Activated T-cell treated with anti-CD3 and anti-CD28 coated beads, Interleukin-2, amount 50 U/mL, for 4 hours (primary cell): ENCODE results near the gene PLCG2. TPM values are rescaled to one million over a fixed set of nuclear protein-coding genes. Genes with fewer than 3 reads are reported as not detected.
"Not testable (repeated sequence)": the region's sequence is repeated elsewhere in the genome, so short reads cannot be mapped to it uniquely, and the experiment has no call there.

ENCODE experiments used
- ATAC-seq, 2 donors: fragments of 200-7000 bp; cut with Tn5 transposase; one replicate each; pipeline ENCODE4 v1.10.0; 2021
- DNase-seq: peaks from one replicate; pipeline ENCODE4 v3.0.0-alpha.2; 2020
- H3K27me3 Mint-ChIP-seq: one replicate; pipeline ENCODE4 v1.8.0; 2021; ENCODE audit warnings: low read depth, mixed read lengths
- H3K36me3 Mint-ChIP-seq: one replicate; pipeline ENCODE4 v1.8.0; 2022; ENCODE audit warnings: mixed read lengths; ENCODE audit not compliant: insufficient read depth
- H3K4me1 Mint-ChIP-seq: one replicate; pipeline ENCODE4 v1.8.0; 2021; ENCODE audit warnings: low read depth, mixed read lengths
- H3K4me3 Mint-ChIP-seq: one replicate; pipeline ENCODE4 v1.8.0; 2021; ENCODE audit warnings: mild to moderate bottlenecking, moderate library complexity, mixed read lengths
- H3K9me3 Mint-ChIP-seq: one replicate; pipeline ENCODE4 v1.8.0; 2021; ENCODE audit warnings: mixed read lengths
- total RNA-seq, 3 donors: library from RNA; stranded (reverse); gene quantifications; one replicate each; pipeline ENCODE4 v1.2.1, GENCODE V29; 2021

PLCG2 gene
- total RNA-seq, 3 donors from 2014 or later, result 2.6 to 3.4 (median 2.7) TPM

DNA sequence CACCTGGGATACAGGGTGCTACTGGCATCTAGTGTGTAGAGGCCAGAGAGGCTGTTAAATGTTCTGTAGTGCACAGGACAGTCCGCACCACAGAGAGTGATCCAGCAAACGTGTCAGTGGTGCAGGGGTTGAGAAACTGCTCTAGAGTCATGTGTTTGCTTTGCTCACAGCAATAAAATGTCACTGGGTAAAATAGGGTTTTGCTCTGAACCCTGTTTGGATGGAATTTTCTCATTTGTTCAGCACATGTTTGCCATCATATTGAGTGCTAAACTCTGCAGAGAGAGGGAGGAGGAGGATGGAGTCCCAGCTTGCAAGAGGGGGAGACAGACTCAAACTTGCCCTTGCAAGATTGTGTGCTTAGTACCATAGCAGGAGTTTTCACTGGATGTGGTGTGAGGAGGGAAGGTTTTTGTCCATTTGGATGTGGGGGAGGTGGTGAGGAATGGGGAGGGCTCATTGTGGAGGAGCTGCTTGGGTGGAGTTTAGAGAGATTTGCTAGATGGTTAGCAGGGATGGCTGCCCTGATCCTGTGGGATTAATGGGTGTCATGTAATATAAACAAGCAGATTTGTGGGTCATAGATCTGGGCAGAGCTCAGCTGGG lies 11.8 kb downstream of the PLCG2 start:
- no peak overlapping the region for H3K4me3 Mint-ChIP-seq
- peaks cover 3% of the 10 kb centered on the region for H3K27me3 Mint-ChIP-seq
- H3K36me3 Mint-ChIP-seq, result no peaks in the 10 kb centered on the region
- ATAC-seq (no peak), DNase-seq (no peak)
- no peaks in the 10 kb centered on the region for H3K9me3 Mint-ChIP-seq
- no peaks in the 10 kb centered on the region for H3K4me1 Mint-ChIP-seq

DNA sequence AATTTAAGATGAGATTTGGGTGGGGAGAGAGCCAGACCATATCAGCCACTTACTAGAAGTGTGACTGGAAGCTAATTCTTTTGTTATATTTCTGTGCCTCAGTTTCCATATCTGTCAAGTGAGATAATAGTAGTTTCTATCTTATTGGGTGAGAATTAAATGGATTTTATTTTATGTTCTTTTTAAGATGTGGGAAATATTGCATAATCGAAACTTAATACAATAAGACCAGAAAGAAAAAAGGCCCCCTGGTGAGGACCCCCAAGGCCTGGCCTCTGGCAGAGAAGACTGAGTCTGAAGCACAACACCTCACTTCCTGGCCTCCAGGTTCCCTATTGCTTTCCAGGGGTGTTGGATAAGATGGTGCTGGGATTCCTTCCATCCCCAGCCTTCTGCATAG lies 13.7 kb downstream of the PLCG2 start:
- H3K9me3 Mint-ChIP-seq, result no peaks in the 10 kb centered on the region
- ATAC-seq, result no peak

DNA sequence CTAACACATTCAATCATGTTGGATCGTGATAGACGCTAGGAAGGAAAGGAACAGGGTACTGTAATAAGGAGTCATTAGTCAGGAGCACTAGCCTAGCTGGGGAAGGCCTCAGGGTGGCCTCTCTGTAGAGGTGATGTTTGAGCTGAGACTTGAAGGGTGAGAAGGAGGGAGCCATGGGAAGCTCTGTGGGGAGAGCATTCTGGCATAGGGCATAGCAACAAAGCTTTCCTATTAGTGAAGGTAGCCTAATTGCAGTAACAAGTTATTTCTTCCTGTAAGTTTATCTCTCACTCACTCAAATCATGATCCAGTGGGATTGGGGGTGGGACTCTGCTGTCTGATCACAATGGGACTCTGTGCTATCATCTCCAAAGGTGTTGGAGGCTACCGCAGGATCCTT lies 16.1 kb downstream of the PLCG2 start:
- H3K36me3 Mint-ChIP-seq, result no peaks in the 10 kb centered on the region

More for the DNA sequence above, 13.7 kb downstream of the PLCG2 start:
- peaks cover 3% of the 10 kb centered on the region for H3K27me3 Mint-ChIP-seq
- no peaks in the 10 kb centered on the region for H3K36me3 Mint-ChIP-seq
- H3K4me1 Mint-ChIP-seq, result peaks cover 9% of the 10 kb centered on the region
- H3K4me3 Mint-ChIP-seq, result no peak overlapping the region
- DNase-seq, result no peak

DNA sequence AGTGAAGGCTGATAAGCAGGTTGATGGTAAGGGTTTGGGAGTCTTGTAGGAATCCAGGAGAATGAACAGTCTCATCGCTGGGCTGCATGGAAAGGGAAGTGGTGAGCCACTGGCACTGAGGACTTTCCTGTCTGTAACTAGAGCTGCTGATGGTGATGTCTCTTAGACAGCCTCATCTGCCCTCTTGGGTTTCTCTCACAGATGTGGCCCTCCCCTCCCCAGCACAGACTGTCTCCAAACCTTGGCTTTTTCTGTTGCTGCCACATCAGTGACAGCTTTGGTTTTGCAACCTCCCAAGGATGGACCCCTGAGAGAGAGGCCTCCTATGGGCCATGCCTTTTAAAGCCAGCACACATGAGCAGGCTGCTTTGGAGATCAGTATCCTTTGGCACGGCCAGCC lies 16.9 kb downstream of the PLCG2 start:
- Mint-ChIP-seq H3K27me3 (no peaks in the 10 kb centered on the region), H3K36me3 (no peaks in the 10 kb centered on the region), H3K4me1 (peaks cover 18% of the 10 kb centered on the region), H3K4me3 (no peak overlapping the region), H3K9me3 (no peaks in the 10 kb centered on the region)
- DNase-seq (no peak), ATAC-seq (no peak)

More for the DNA sequence above, 16.1 kb downstream of the PLCG2 start:
- Mint-ChIP-seq H3K4me1 (peaks cover 18% of the 10 kb centered on the region), H3K9me3 (no peaks in the 10 kb centered on the region), H3K4me3 (no peak overlapping the region), H3K27me3 (peaks cover under 1% of the 10 kb centered on the region)
- no peak for DNase-seq
- no peak for ATAC-seq

DNA sequence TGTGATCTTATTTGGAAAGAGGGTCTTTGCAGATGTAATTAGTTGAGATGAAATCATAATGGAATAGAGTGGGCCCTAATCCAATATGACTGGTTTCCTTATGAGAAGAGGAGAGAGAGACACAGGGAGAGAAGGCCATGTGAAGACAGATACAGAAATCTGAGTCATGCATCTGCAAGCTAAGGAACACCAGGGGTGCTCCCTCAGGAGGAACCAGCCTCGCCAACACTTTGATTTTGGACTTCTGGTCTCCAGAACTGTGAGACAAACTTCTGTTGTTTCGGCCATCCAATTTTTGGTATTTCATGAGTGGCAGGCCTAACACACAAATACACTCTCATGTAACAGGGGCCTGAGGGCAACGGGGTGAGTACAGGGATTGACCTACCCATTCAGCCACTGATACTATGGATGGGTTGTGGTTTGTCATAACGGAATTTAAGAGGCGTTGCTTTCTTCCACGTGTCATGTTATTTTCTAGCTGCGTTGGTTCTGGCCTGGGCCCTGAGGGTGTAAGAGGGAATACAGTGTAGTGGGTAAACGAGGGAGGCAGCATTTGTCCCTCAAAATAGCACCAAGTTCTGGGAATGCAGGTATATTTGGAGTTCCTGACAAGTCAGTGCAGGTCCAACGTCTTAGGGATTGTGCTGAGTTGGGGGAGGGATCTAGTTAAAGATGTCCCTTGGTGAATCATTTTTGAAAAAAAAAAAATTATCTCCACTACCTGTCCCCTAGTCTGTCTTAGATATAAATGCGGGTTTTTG lies 17.7 kb downstream of the PLCG2 start:
- Mint-ChIP-seq H3K9me3 (no peaks in the 10 kb centered on the region), H3K27me3 (no peaks in the 10 kb centered on the region), H3K36me3 (no peaks in the 10 kb centered on the region)

DNA sequence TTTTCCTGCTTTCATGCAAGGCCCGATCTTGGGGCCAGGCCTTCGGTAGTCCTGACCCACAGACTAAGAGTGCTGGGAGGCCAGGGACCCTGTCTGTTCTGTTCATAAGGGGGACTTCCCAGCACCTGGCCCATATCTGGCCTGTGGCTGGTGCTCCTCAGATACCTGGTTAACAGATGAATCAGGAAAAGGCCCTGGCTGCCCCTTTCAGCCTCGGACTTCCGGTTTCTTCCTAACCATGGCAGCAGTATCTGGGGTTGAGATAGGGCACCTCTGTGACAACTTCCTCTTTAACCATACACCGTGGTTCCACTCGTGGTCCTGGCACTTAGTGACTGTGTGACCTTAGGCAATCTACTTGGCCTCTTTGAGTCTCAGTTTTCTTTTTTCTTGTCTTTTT lies 18.4 kb downstream of the PLCG2 start:
- peaks cover 18% of the 10 kb centered on the region for H3K4me1 Mint-ChIP-seq
- ATAC-seq (no peak), DNase-seq (no peak)
- H3K27me3 Mint-ChIP-seq, result no peaks in the 10 kb centered on the region
- H3K36me3 Mint-ChIP-seq, result no peaks in the 10 kb centered on the region
- no peak overlapping the region for H3K4me3 Mint-ChIP-seq
- no peaks in the 10 kb centered on the region for H3K9me3 Mint-ChIP-seq

More for the DNA sequence above, 17.7 kb downstream of the PLCG2 start:
- ATAC-seq, result no peak
- DNase-seq, result no peak
- Mint-ChIP-seq H3K4me1 (peaks cover 18% of the 10 kb centered on the region), H3K4me3 (no peak overlapping the region)

DNA sequence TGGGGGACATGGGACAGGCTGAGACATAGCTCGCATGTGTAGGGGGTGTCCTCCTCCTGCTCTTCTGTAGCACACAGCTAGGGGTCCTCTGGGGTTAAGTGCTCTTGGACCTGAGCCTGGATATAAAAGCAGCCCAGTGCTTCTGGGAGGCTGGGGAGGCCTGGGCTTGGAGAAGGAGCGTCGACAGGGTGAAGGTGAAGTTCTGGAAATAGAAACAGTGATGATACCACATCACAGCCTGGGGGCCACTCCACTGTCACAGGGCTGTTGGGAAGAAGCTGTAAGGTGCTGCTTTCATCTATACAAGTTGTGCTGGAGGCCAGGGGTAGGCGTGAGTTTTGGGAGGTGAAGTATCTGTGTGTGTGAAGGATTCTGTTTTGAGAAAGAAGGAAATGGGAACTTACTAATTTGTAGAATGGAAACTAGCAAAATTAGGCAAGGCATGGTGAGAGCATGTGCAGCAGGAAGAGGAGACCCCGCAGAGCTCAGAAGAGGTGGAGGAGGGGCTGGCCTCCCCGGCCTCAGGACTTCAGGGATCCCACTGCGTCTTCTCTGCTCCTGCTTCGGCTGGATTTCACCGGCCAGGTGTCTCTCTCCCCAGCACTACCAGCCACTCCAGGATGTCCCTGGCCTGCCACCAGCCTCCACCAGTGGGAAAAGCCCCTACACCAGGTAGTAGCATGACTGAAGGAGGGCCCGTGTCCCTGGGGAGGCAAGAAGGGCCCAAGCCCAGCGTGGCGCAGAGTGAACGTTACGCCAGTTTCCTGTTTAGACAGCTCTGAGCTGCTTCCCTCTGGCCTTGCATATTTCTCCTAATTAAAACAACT lies 19.4 kb downstream of the PLCG2 start:
- Mint-ChIP-seq H3K4me1 (peaks cover 18% of the 10 kb centered on the region), H3K4me3 (peak overlapping the region; percentile 22), H3K27me3 (no peaks in the 10 kb centered on the region), H3K9me3 (no peaks in the 10 kb centered on the region), H3K36me3 (no peaks in the 10 kb centered on the region)
- peak; percentile 56 to 62 for ATAC-seq
- DNase-seq, result no peak

DNA sequence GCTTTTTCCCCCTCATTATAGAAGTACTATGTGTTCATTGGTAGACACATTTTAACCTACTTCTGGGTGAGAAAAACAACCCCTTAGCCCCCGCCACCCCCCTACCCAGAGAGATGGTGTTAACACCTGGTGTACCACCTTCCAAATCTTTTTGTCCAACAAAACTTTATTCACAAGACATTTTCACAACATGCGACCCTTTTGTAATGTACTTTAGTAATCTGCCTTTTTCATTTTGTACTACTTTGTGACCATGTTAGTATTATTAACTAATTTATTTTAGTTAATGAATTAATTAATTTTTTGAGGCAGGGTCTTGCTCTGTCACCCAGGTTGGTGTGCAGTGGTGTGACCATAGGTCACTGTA lies 20.0 kb downstream of the PLCG2 start:
- ATAC-seq, result no peak
- DNase-seq, result no peak
- H3K27me3 Mint-ChIP-seq, result no peaks in the 10 kb centered on the region
- H3K4me1 Mint-ChIP-seq, result peaks cover 19% of the 10 kb centered on the region
- peak overlapping the region; percentile 16 for H3K4me3 Mint-ChIP-seq
- no peaks in the 10 kb centered on the region for H3K36me3 Mint-ChIP-seq
- no peaks in the 10 kb centered on the region for H3K9me3 Mint-ChIP-seq

DNA sequence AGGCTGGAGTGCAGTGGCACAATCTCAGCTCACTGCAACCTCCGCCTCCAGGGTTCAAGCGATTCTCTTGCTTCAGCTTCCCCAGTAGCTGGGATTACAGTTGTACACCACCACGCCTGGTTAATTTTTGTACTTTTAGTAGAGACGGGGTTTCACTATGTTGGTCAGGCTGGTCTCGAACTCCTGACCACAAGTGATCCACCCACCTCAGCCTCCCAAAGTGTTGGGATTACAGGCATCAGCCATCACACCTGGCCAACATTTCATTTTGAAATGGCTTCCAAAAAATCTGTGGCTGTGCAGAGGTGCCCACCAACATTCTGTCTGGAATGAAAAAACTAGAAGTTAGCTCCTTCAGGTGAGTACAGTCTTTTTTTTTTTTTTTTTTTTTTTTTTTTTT lies 22.6 kb downstream of the PLCG2 start:
- H3K36me3 Mint-ChIP-seq, DNase-seq, H3K9me3 Mint-ChIP-seq, H3K4me3 Mint-ChIP-seq, ATAC-seq, H3K27me3 Mint-ChIP-seq: not testable (repeated sequence)
- peaks cover 18% of the 10 kb centered on the region for H3K4me1 Mint-ChIP-seq

DNA sequence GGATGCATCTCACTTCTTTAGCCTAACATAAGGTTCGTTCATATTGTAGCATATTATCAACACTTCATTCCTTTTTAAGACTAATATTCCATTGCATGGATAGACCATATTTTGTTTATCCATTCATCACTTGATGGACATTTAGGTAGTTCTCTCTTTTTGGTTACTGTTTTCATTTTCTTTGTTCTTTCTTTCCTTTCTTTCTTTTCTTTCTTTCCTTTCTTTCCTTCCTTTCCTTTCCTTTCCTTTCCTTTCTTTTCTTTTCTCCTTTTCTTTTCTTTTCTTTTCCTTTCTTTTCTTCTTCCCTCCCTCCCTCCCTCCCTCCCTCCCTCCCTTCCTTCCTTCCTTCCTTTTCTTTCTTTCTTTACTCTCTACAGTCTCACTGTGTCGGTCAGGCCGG lies 24.2 kb downstream of the PLCG2 start:
- no peak for ATAC-seq
- peaks cover 8% of the 10 kb centered on the region for H3K4me1 Mint-ChIP-seq
- no peak for DNase-seq
- no peaks in the 10 kb centered on the region for H3K9me3 Mint-ChIP-seq
- H3K27me3 Mint-ChIP-seq, result no peaks in the 10 kb centered on the region
- H3K4me3 Mint-ChIP-seq, result no peak overlapping the region
- H3K36me3 Mint-ChIP-seq, result no peaks in the 10 kb centered on the region

DNA sequence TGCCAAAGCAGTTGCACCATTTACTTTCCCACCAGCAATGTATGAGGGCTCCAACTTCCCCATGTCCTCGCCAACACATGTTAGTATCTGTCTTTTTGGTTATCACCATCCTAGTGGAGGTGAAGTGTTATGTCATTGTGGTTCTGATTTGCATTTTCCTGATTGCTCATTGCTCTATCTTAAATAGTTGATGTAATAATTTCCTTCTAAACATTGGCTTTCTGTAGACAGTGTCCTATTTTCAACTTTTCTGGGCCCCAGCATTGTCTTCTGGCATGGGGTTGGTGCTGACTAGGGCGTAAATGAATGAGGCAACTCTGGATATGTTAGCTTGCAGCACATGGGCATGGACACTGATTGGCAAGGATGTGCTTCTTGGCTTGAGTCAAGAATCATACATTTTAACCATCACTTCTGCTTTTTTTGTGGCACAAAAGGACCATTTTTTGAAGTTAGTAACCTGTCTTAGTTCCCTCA lies 25.1 kb downstream of the PLCG2 start:
- peaks cover 3% of the 10 kb centered on the region for H3K4me1 Mint-ChIP-seq
- no peaks in the 10 kb centered on the region for H3K36me3 Mint-ChIP-seq
- ATAC-seq (no peak), DNase-seq (no peak)
- H3K27me3 Mint-ChIP-seq, result no peaks in the 10 kb centered on the region
- H3K4me3 Mint-ChIP-seq, result no peak overlapping the region
- H3K9me3 Mint-ChIP-seq, result no peaks in the 10 kb centered on the region

DNA sequence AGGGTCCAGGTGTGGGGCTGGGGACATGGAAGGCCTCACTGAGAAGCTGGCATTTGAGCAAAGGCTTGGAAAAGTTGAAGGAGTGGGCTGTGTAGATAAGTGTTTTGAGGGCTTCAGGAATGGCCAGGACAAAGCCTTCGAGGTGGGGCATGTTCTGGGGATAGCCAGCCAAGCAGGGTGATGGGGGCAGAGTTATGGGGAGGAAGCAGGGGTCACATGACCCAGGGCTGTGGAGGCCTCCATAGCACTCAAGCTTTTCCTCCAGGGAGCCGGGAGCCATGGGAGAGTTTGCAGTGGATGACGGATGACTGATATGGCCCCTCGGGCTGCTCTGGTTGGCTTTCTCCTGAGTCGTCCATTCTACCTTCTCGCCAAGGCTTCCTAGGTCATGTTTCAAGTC lies 27.6 kb downstream of the PLCG2 start:
- ATAC-seq (no peak), DNase-seq (no peak)
- Mint-ChIP-seq H3K9me3 (no peaks in the 10 kb centered on the region), H3K27me3 (no peaks in the 10 kb centered on the region), H3K36me3 (no peaks in the 10 kb centered on the region), H3K4me1 (peaks cover 16% of the 10 kb centered on the region), H3K4me3 (no peak overlapping the region)

DNA sequence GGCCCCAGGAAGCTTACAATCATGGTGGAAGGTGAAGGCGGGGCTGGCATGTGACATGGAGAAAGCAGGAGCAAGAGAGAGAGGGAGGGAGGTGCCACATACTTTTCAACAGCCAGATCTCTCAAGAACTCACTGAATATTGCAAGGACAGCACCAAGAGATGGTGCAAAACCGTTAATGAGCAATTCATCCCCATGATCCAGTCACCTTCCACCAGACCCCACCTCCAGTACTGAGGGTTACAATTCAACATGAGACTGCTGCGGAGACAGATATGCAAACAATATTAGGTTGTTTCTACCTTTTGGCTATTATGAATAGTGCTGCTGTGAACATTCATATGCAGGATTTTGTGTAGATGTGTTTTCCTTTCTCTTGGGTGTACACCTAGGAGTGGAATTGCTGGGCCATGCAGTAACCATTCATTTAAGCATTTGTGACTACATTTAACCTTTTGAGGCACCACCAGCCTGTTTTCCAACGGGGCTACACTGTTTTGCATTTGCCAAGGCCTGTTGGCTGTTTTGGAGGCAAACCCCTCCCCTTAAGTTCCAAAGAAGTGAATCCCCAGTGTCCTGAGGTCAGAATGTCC lies 28.8 kb downstream of the PLCG2 start:
- Mint-ChIP-seq H3K36me3 (no peaks in the 10 kb centered on the region), H3K4me3 (no peak overlapping the region), H3K27me3 (no peaks in the 10 kb centered on the region), H3K4me1 (peaks cover 16% of the 10 kb centered on the region), H3K9me3 (no peaks in the 10 kb centered on the region)
- ATAC-seq (no peak), DNase-seq (no peak)

DNA sequence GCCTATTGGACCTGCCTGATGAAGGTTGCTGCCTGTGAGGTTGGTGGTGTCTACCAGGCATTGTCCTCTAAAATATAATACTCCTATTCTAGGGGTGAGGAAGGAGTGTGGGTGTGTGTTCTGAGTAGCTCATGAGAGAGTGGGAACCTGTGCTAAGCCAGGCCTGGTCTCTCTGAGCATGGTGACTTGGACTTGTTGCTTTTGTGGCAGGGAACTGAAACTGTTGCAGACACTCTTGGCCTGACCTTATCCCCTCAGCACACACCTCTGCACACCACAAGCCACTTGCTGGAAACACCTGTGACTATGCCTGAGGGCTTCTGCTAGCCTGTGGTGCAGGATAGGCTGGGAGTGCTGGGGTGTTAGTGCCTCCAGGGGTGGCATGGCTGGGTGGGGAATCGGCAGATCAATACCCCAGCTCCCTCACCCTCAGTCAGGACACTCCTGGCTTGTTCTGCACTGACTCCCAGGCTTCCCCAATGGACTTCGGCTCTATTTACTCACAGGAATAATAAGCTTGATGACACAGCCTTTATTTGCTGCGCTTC lies 29.9 kb downstream of the PLCG2 start:
- ATAC-seq (peak; percentile 37 to 46), DNase-seq (no peak)
- no peaks in the 10 kb centered on the region for H3K9me3 Mint-ChIP-seq
- no peaks in the 10 kb centered on the region for H3K36me3 Mint-ChIP-seq
- no peak overlapping the region for H3K4me3 Mint-ChIP-seq
- H3K27me3 Mint-ChIP-seq, result peaks cover 1% of the 10 kb centered on the region
- peaks cover 17% of the 10 kb centered on the region for H3K4me1 Mint-ChIP-seq
